ENCODE measurements around the gene YARS1. TPM values are rescaled to one million over a fixed set of nuclear protein-coding genes. Genes with fewer than 3 reads are reported as not detected.
A peak's percentile ranks its signal among the peaks of the same experiment; 100 is the strongest.

The YARS1 gene
- total RNA-seq, 1 experiment from 2014 or later: 244 TPM

DNA sequence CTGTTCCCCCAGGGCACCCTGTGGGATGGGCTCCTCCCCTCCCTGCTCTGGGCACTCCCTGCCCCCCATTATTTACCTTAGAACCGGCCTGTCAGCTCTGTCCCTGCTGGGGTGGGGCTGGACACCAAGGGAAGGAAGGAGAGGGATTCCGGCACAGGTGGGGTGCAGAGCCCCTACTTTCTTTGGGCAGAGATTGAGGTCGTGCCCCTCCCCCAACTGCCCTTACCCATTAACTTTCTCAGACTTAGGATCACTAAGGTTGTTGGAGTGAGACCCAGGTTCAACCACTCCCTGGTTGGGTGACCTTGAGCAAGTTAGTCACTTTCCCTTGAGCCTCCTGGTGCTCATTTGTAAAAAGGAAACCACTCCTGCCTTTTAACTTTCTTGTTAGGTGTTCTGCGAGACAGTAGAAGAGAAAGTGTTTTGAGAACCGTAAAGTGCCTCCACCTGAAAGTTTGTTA, 57.6 kb downstream of the YARS1 start:
- ChIA-PET RAD21 (ENCODE audit: low non-redundant PET in 1 of 2, low total read pairs in 2 of 2, uncharacterized antibody in 2 of 2, unreplicated experiment in 2 of 2) (no interaction called here), CTCF (interaction anchor here (0.9 kb wide), 1 partner anchor 47 kb away, joined by 4 read pairs; no protein-coding TSS in a partner anchor), POLR2A (interaction anchor here (0.6 to 1.4 kb wide), 3 partner anchors 34 to 239 kb away, joined by 4 read pairs; no protein-coding TSS in a partner anchor)
- Histone ChIP-seq H3K36me3 (ENCODE audit: control insufficient read depth in 1 of 2, insufficient read depth in 2 of 2, low read length in 2 of 2) (no peaks in the 10 kb centered on the region; a peak in 1 of 4 replicates), H3K9ac (ENCODE audit: low read length) (peak overlapping the region; percentile 76), H3K4me2 (ENCODE audit: low read length) (peak overlapping the region; percentile 90), H3K4me1 (ENCODE audit: control insufficient read depth in 1 of 2, insufficient read depth in 2 of 2, low read length in 2 of 2) (peaks cover 77 to 98% of the 10 kb centered on the region in 2 experiments), H3K9me2 (ENCODE audit: insufficient read depth) (no peaks in the 10 kb centered on the region), H3K9me3 (ENCODE audit: control insufficient read depth in 1 of 2, insufficient read depth in 1 of 2, low read depth in 1 of 2, low read length in 2 of 2) (no peaks in the 10 kb centered on the region), H3K27ac (ENCODE audit: low read depth, low read length) (peak overlapping the region; percentile 98), H4K20me1 (ENCODE audit: insufficient read depth) (no peaks in the 10 kb centered on the region), H2AFZ (ENCODE audit: low read depth, low read length, poor library complexity, severe bottlenecking) (no peak overlapping the region), H3K79me2 (ENCODE audit: insufficient read depth, low read length) (peaks cover 71% of the 10 kb centered on the region), H3K4me3 (replicated peaks in 1 of 2; ENCODE audit: low read depth in 1 of 2, low read length in 2 of 2) (peak overlapping the region; percentile 26 to 55), H3K27me3 (ENCODE audit: insufficient read depth, low read length) (no peaks in the 10 kb centered on the region)
- TF ChIP-seq POLR2AphosphoS5 (IDR thresholded peaks at IDR 0.05; ENCODE audit: low read depth, low read length) (peak; percentile 40; the same call in 1 of the 2 replicates), SRF (IDR thresholded peaks at IDR 0.05; ENCODE audit: low read depth) (no peak), SP1 (IDR thresholded peaks at IDR 0.05; ENCODE audit: low read depth) (no peak)
- TF ChIP-seq, protein P1, sequence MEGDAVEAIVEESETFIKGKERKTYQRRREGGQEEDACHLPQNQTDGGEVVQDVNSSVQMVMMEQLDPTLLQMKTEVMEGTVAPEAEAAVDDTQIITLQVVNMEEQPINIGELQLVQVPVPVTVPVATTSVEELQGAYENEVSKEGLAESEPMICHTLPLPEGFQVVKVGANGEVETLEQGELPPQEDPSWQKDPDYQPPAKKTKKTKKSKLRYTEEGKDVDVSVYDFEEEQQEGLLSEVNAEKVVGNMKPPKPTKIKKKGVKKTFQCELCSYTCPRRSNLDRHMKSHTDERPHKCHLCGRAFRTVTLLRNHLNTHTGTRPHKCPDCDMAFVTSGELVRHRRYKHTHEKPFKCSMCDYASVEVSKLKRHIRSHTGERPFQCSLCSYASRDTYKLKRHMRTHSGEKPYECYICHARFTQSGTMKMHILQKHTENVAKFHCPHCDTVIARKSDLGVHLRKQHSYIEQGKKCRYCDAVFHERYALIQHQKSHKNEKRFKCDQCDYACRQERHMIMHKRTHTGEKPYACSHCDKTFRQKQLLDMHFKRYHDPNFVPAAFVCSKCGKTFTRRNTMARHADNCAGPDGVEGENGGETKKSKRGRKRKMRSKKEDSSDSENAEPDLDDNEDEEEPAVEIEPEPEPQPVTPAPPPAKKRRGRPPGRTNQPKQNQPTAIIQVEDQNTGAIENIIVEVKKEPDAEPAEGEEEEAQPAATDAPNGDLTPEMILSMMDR (IDR thresholded peaks at IDR 0.05 in 2 of 3, conservative IDR thresholded peaks at IDR 0.05 in 1 of 3; ENCODE audit: borderline replicate concordance in 1 of 3, insufficient read depth in 1 of 3, low read depth in 2 of 3, low read length in 2 of 3): no peak
- intact Hi-C loops (cut with micrococcal nuclease): no loop called here
- peak; percentile 42 for ATAC-seq
- TSS peak; percentile 92 for BruUV-seq (replicated peaks)
- no peak for DNase-seq (ENCODE audit: low read depth, low spot score)

DNA sequence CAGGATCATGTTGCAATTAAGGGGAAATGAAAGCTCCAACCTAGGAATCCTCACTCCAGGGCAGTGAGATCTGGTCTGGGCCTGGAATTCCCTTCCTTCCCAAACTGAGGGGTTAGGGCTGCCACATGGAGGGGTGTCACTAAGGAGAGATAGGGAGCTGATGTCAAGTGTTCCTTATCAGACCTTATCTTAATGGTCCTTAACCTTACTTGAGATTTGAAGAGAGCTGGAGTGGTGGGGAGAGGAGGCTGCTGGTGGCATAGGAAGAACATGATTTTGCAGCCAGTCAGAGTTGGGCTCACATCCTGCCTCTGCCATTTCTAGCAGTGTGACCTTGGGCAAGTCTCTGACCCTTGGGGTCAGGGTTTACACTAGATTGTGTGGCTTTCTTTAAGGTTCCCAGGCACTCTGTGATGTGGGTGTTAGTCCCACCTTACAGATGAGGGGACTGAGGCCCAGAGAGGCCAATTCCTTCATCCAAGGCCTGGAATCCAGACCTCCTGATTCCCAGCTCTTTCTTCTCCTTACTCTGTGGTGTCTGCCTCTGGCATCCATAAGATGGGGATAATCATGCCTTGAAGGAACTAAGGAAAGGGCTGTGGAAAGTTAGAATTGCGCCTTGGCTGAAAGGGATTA, 58.2 kb downstream of the YARS1 start:
- Histone ChIP-seq H3K9ac (ENCODE audit: low read length) (peak overlapping the region; percentile 76), H3K36me3 (ENCODE audit: control insufficient read depth in 1 of 2, insufficient read depth in 2 of 2, low read length in 2 of 2) (no peaks in the 10 kb centered on the region), H2AFZ (ENCODE audit: low read depth, low read length, poor library complexity, severe bottlenecking) (no peak overlapping the region), H3K9me2 (ENCODE audit: insufficient read depth) (no peaks in the 10 kb centered on the region), H3K9me3 (ENCODE audit: control insufficient read depth in 1 of 2, insufficient read depth in 1 of 2, low read depth in 1 of 2, low read length in 2 of 2) (no peaks in the 10 kb centered on the region), H3K4me3 (replicated peaks in 1 of 2; ENCODE audit: low read depth in 1 of 2, low read length in 2 of 2) (peak overlapping the region; percentile 26 to 55; a peak in 3 of 4 replicates), H3K27me3 (ENCODE audit: insufficient read depth, low read length) (no peaks in the 10 kb centered on the region), H3K79me2 (ENCODE audit: insufficient read depth, low read length) (peaks cover 75% of the 10 kb centered on the region), H3K4me2 (ENCODE audit: low read length) (peak overlapping the region; percentile 90), H4K20me1 (ENCODE audit: insufficient read depth) (no peaks in the 10 kb centered on the region), H3K27ac (ENCODE audit: low read depth, low read length) (peak overlapping the region; percentile 98), H3K4me1 (ENCODE audit: control insufficient read depth in 1 of 2, insufficient read depth in 2 of 2, low read length in 2 of 2) (peaks cover 72 to 96% of the 10 kb centered on the region in 2 experiments)
- intact Hi-C loops (cut with micrococcal nuclease): no loop called here
- ChIA-PET POLR2A (interaction anchor here (0.6 to 1.4 kb wide), 4 partner anchors 14 to 239 kb away, joined by 3 to 4 read pairs (median 4); no protein-coding TSS in a partner anchor), RAD21 (ENCODE audit: low non-redundant PET in 1 of 2, low total read pairs in 2 of 2, uncharacterized antibody in 2 of 2, unreplicated experiment in 2 of 2) (no interaction called here), CTCF (interaction anchor here (0.9 kb wide), 1 partner anchor 47 kb away, joined by 4 read pairs; no protein-coding TSS in a partner anchor)
- TF ChIP-seq ZFX (IDR thresholded peaks at IDR 0.05) (0 out of 2 replicates have a peak, but pooled peaks have one; percentile 8), POLR2A (IDR thresholded peaks at IDR 0.05; ENCODE audit: borderline replicate concordance, extremely low read depth, insufficient read depth, insufficient read length) (no peak), MAX (IDR thresholded peaks at IDR 0.05) (no peak)
- no TSS peak for BruUV-seq (replicated peaks)
- DNase-seq (ENCODE audit: low read depth, low spot score) (no peak), ATAC-seq (no peak)
